ENCODE results near the gene RNF180.

RNF180 gene

GRCh38 chr5:64165500-64166200, at the start of gene RNF180:
RNF180 (plus strand) TSS chr5:64165843; CDS start chr5:64200808, 34,965 bp downstream.
- no peak for DNase-seq (ENCODE audit: low read depth in 2 of 3, low spot score in 2 of 3)

GRCh38 chr5:64125521-64125920, 40.1 kb upstream of the RNF180 start:
- DNase-seq (ENCODE audit: low read depth in 2 of 3, low spot score in 2 of 3) = no peak

- DNase-seq (ENCODE audit: low read depth in 2 of 3, low spot score in 2 of 3) = no peak
Measured at GRCh38 chr5:64126202-64126741, 39.4 kb upstream of the RNF180 start.

- no peak for DNase-seq (ENCODE audit: low read depth in 2 of 3, low spot score in 2 of 3)
Measured at GRCh38 chr5:64140018-64140417, 25.6 kb upstream of the RNF180 start.

GRCh38 chr5:64144425-64145215, 21.0 kb upstream of the RNF180 start:
- no peak for DNase-seq (ENCODE audit: low read depth in 2 of 3, low spot score in 2 of 3)

GRCh38 chr5:64145216-64145895, 20.3 kb upstream of the RNF180 start:
- no peak for DNase-seq (ENCODE audit: low read depth in 2 of 3, low spot score in 2 of 3)

- no peak for DNase-seq (ENCODE audit: low read depth in 2 of 3, low spot score in 2 of 3)
Measured at GRCh38 chr5:64147379-64147778, 18.3 kb upstream of the RNF180 start.

GRCh38 chr5:64147849-64148441, 17.7 kb upstream of the RNF180 start:
- DNase-seq (ENCODE audit: low read depth in 2 of 3, low spot score in 2 of 3) = no peak

GRCh38 chr5:64149268-64149667, 16.4 kb upstream of the RNF180 start:
- no peak for DNase-seq (ENCODE audit: low read depth in 2 of 3, low spot score in 2 of 3)

- no peak for DNase-seq (ENCODE audit: low read depth in 2 of 3, low spot score in 2 of 3)
Measured at GRCh38 chr5:64149857-64150521, 15.7 kb upstream of the RNF180 start.

- DNase-seq (ENCODE audit: low read depth in 2 of 3, low spot score in 2 of 3) = no peak
Measured at GRCh38 chr5:64156261-64156660, 9.4 kb upstream of the RNF180 start.

- no peak for DNase-seq (ENCODE audit: low read depth in 2 of 3, low spot score in 2 of 3)
Measured at GRCh38 chr5:64158827-64159226, 6.8 kb upstream of the RNF180 start.

- no peak for DNase-seq (ENCODE audit: low read depth in 2 of 3, low spot score in 2 of 3)
Measured at GRCh38 chr5:64160201-64160600, 5.4 kb upstream of the RNF180 start.

GRCh38 chr5:64161420-64161819, 4.2 kb upstream of the RNF180 start:
- no peak for DNase-seq (ENCODE audit: low read depth in 2 of 3, low spot score in 2 of 3)

- no peak for DNase-seq (ENCODE audit: low read depth in 2 of 3, low spot score in 2 of 3)
Measured at GRCh38 chr5:64163135-64163534, 2.5 kb upstream of the RNF180 start.

GRCh38 chr5:64163746-64164145, 1.9 kb upstream of the RNF180 start:
- DNase-seq (ENCODE audit: low read depth in 2 of 3, low spot score in 2 of 3) = no peak

GRCh38 chr5:64164166-64164565, 1.5 kb upstream of the RNF180 start:
- no peak for DNase-seq (ENCODE audit: low read depth in 2 of 3, low spot score in 2 of 3)

GRCh38 chr5:64165160-64165499, 513 bp upstream of the RNF180 start:
- no peak for DNase-seq (ENCODE audit: low read depth in 2 of 3, low spot score in 2 of 3)

- no peak for DNase-seq (ENCODE audit: low read depth in 2 of 3, low spot score in 2 of 3)
Measured at GRCh38 chr5:64166201-64166959, 737 bp downstream of the RNF180 start.

- no peak for DNase-seq (ENCODE audit: low read depth in 2 of 3, low spot score in 2 of 3)
Measured at GRCh38 chr5:64176301-64176700, 10.7 kb downstream of the RNF180 start.

Measured in activated CD8-positive, alpha-beta memory T cell treated with anti-CD3 and anti-CD28 coated beads for 48 hours (primary cell).